Stimulated activated CD4-positive, alpha-beta T cell treated with anti-CD3 and anti-CD28 coated beads, Interleukin-4, amount 100 ng/mL, for 4 hours (primary cell): ENCODE results near the gene WDR90.

Source experiments
- DNase-seq, 2 experiments: peaks; one replicate each; pipeline ENCODE4 v3.0.0-alpha.2; 2020

Gene WDR90

DNA sequence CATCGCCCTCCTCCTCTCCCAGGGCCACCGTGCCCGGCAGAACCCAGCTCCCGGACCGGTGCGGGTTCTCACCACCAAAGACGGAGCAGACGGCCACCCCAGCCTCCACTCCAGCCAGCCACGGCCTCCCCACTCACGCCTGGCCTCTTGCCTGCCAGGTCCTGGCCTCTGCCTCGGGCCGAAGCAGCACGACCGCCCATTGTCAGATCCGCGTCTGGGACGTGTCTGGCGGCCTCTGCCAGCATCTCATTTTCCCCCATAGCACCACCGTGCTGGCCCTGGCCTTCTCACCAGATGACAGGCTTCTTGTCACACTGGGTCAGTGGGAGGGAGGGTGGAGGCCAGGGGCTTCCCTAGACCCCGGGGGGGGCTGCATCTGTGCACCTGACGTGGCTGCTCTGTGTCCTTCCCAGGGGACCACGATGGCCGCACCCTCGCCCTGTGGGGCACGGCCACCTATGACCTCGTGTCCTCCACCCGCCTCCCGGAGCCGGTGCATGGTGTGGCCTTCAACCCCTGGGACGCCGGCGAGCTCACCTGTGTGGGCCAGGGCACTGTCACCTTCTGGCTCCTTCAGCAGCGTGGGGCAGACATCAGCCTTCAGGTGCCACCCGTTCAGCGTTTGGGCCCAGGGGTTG lies 12.1 kb downstream of the WDR90 start:
- no peak for DNase-seq

- DNase-seq, result no peak
Observed at GRCh38 chr16:662095-662494, 12.9 kb downstream of the WDR90 start.

GRCh38 chr16:662597-662996 lies 13.4 kb downstream of the WDR90 start:
- no peak for DNase-seq

DNA sequence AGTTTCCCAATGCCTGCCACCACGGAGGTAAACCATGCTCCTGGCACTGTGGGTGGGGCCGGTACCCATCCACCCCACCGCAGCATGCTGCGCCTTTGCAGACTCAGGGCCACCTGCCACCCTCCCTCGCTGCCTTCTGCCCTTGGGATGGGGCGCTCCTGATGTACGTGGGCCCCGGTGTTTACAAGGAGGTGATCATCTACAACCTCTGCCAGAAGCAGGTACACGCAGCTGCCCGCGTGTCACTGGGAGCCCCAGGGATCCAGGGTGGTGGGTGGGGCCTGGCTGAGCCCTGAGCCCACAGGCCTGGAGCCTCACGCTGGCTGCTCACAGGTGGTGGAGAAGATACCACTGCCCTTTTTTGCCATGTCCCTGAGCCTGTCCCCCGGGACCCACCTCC lies 17.4 kb downstream of the WDR90 start:
- no peak for DNase-seq

DNA sequence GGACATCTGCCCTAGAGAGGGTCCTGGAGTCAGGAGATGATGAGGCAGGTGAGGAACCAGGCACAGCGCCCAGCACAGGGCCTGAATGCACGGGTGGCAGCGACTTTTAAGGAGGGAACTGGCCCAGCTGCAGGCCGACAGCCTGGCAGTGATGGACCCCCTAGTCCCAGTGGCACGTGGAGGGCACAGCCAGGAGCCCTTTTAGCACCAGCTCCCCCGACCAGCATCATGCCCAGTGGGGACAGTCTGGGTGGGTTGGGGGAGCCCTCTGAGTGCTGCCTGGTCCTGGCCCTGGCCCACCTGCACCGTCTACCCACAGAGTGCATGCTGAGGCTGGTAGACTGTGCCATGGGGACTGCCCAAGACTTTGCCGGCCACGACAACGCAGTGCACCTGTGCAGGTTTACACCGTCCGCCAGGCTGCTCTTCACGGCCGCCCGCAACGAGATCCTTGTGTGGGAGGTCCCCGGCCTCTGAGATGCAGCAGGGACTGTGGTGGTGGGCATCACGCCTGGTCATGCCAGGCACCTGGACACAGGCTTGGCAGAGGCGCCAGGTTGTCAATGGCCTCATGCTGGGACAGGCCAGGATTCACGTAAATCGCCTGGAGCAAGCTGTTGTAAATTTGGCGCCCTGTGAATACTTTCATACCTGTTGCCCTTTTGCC lies 18.1 kb downstream of the WDR90 start:
- no peak for DNase-seq

GRCh38 chr16:667780-668518 lies 18.8 kb downstream of the WDR90 start, which contains the start of gene RHOT2:
TSS of gene RHOT2 (plus strand) at chr16:668132. CDS start at chr16:668200, 68 bp downstream.
- peak; percentile 88 to 95 for DNase-seq

- DNase-seq, result no peak
Observed at GRCh38 chr16:668519-669171, 19.5 kb downstream of the WDR90 start.

- DNase-seq, result no peak
Observed at GRCh38 chr16:669666-670065, 20.5 kb downstream of the WDR90 start.

DNA sequence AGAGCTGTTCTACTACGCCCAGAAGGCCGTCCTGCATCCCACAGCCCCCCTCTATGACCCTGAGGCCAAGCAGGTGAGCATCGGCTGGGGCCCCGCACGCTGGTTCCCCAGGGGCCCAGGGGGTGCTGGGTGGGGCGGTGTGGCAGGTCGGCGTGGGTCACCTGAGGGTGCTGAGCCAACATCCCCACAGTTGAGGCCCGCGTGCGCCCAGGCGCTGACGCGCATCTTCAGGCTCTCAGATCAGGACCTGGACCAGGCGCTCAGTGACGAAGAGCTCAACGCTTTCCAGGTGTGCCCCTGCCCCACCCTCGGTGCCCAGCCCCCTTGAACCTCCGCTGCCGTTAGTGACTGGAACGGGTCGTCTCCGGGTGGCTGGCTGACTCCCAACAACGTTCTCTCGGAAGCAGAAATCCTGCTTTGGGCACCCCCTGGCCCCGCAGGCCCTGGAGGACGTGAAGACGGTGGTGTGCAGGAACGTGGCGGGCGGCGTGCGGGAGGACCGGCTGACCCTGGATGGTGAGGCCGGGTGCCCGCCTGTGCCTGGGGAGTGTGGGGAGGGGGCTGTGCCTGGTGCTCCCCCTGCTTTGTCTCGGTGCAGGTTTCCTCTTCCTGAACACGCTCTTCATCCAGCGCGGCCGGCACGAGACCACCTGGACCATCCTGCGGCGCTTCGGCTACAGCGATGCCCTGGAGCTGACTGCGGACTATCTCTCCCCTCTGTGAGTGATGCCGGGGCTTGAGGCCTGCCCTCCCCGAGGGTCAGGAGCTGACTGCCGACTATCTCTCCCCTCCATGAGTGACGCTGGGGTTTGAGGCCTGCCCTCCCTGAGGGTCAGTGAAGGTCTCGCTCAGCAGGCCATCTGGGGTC lies 21.6 kb downstream of the WDR90 start:
- DNase-seq, result no peak

- no peak for DNase-seq
Observed at GRCh38 chr16:671353-672131, 22.4 kb downstream of the WDR90 start.

DNA sequence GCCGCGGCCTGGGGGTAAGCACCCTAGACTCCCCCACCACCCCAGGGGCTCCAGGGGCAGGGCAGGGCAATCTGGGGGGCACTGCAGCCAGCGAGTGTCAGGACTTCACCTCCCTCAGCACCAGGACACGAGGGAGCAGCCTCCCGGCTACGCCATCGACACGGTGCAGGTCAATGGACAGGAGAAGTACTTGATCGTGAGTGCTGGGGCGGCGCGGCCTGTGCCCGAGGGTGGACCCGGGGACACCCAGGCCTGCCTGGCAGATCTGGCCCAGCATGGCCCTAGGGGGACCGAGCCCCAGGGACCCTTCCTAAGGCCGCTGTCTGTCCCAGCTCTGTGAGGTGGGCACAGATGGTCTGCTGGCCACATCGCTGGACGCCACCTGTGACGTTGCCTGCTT lies 23.2 kb downstream of the WDR90 start:
- no peak for DNase-seq

DNA sequence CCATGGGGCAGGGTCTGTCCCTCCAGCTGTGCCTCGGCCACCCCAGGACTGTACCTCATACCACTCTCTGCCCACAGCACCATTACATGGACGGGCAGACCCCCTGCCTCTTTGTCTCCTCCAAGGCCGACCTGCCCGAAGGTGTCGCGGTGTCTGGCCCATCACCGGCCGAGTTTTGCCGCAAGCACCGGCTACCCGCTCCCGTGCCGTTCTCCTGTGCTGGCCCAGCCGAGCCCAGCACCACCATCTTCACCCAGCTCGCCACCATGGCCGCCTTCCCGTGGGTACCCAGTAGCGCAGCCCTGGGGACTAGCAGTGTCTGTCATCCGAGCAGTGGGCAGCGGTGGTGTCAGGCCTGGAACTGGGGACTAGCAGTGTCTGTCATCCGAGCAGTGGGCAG lies 23.7 kb downstream of the WDR90 start:
- no peak for DNase-seq

DNA sequence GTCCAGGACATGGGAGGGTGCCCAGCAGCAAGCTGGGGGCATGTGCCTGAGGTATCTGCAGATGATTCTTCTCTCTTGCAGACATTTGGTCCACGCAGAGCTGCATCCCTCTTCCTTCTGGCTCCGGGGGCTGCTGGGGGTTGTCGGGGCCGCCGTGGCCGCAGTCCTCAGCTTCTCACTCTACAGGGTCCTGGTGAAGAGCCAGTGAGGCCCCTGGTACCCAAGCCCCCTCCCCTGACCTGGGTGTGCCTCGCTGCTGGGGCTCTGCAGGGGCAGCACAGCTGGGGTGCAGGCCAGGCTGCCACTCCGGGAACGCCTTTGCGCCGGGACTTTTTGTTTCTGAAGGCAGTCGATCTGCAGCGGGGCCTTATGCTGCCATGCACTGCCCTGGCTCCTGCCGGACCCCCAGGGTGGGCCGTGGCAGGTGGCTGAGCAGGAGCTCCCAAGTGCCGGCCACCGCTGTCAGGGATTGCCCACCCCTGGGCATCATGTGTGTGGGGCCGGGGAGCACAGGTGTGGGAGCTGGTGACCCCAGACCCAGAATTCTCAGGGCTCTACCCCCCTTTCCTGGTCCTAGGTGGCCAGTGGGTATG lies 24.3 kb downstream of the WDR90 start:
- DNase-seq, result no peak

DNA sequence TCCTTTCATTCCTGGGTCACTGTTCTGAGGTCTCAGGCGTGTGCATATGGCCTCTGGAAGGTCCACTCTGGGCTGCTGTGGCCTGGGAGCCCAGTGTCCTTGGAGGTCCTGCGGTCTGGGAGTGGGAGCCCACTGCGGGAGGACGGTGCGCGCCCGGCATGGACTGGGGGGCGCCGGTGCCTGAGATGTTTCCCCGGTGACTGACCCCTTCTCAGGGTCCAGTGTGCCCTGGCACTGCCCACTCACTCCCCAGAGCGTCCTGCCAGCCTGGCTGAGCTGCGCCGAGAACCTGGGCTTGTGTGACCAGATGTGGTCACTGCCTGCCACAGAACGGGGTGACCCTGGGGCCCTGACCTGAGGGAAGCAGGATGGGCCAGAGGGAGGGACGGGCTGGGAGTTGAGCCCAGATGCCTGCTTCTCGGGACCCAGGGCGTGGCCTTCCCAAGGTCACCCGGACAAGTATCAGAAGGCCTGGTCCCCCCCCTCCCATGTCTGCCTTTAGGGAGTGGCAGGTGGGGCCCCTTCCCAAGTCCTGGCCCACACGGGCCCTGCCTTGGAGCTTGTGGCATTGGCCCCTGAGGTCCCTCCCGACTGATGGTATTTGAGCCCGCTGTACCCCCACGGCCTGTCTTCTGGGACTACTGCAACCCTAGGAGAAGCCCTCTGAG lies 25.2 kb downstream of the WDR90 start:
- no peak for DNase-seq

DNA sequence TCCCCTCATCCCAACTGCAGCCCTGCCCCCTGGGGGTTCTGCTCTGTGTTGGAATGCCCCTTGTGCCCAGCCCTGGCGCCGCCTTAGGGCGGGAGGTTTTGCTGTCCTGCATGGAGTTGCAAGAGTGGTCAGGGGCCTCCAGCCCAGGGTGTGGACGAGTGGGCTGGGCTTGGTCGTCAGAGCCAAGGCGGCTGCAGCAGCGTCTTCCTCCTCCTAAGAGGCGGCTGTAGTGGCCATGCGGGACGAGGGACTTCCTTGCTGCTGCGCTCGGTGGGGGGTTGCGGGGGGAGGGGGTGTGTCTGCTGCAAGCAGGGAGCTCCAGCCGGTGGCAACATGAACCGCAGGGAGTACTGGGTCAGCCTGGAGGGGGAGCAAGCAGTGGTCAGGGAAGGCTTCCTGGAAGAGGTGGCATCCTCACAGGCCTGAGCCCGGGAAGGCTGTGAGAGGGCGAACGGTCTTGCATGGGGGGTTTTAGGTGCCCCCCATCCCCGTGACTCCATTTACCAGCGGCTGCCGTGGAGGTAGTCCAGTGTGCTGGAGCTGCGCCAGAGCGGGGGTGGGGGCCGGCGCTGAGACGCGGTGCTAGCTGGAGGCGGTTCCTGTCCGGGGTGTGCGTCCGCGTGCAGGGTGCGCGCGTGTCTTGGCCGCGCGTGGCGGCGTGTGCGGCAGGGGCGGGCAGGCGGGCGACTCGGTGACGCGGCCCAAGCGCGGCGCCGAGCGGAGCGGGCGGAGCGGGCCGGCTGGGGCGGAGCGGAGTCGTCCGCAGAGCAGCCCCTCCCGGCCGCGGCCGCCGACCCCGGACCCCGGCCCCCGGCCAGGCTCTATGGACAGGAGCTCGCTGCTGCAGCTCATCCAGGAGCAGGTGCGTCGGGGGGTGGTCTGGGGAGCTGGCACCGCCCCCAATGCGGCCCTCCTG lies 26.1 kb downstream of the WDR90 start, which contains the start of gene RHBDL1:
Gene RHBDL1, plus strand, starts transcription at position 704 of the 916 bp plus-strand sequence. Its CDS starts 120 bp downstream, at position 824.
- no peak for DNase-seq

DNA sequence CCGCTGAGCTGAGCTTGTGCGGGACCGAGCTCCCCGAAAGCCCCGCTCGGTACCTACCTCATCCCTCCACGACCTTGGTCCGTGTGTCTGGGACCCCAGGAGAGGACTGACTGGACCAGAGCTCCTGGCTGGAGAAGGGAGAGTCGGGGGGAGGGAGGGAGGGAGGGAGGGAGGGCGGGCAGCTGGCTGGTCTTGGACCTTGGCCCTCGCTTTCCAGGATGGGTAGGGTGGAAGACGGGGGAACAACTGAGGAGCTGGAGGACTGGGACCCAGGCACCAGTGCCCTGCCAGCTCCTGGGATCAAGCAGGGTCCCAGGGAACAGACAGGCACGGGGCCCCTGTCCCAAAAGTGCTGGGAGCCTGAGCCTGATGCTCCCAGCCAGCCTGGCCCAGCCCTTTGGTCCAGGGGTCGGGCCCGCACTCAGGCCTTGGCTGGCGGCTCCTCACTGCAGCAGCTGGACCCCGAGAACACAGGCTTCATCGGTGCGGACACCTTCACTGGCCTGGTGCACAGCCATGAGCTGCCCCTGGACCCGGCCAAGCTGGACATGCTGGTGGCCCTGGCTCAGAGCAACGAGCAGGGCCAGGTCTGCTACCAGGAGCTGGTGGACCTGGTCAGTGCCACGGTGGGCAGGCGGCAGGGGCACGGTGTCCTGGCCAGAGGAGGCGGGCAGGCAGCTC lies 26.9 kb downstream of the WDR90 start:
- no peak for DNase-seq

- no peak for DNase-seq
Observed at GRCh38 chr16:676565-676902, 27.4 kb downstream of the WDR90 start.

DNA sequence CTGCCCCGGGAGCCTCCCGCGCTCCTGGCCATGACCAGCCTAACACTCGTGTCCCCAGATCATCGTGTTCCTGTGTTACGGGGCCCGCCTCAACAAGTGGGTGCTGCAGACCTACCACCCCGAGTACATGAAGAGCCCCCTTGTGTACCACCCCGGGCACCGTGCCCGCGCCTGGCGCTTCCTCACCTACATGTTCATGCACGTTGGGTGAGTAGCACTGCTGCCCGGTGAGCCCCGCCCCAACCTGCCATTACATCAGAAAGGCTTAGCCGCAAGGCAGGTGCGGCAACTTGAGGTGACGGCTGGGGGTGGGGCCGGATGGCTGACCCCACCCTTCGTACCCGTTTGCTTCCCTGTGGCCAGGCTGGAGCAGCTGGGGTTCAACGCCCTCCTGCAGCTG lies 27.7 kb downstream of the WDR90 start:
- peak in 1 of 2 experiments; percentile 20 for DNase-seq
